ENCODE measurements around the gene IL32.
"Not testable (repeated sequence)": the region's sequence is repeated elsewhere in the genome, so short reads cannot be mapped to it uniquely, and the experiment has no call there.

The IL32 gene

DNA sequence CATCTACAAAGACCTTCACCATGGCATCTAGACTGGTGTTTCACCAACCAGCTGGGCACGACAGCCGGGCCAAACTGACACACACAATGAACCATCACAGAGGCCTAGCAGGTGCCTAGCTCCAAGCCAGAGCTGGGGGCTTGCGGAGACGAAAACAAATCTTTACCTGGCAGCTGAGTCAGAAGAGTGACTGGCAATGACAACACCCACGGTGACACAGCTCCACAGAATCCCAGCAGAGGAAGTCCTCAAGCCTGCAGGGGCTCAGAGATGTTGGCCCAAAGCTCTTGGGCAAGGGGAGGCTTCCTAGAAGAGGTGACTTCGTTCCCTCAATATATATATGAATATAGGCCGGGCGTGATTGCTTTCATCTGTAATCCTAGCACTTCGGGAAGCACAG lies 13.9 kb upstream of the IL32 start:
- no peak for DNase-seq (ENCODE audit: low read depth, low spot score)

DNA sequence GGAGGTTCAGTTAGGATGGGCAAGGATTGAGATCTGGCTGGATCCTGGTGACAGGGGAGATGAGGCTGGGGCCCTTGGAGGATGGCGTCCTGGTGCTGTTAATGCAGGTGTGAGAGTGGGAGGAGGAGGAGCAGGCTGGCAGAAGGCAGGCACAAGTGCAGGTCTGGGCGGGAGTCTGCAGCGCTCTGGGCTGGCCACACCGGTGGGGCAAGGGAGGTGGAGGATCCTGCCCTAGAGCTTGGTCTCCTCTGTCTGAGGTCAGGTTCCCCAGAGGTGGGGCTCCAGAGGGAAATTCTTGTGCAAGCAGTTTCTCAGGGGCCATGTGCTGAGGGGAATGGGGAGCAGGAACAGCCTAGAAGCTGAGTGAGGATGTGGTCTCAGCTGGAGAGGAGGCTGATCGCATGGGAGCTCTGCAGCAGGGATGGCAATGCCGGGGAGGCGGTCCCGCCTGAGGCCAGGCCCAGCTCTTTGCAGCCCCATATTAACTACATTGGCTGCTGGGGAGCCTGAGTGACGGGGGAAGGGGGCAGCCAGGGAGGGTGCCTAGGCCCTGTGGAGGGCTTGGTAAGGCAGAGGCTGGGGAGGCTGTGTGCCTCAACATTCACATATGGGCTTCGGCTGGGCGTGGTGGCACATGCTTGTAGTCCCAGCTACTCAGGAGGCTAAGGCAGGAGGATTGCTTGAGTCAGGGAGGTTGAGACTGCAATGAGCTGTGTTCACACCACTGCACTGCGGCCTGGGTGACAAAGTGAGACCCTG lies 12.7 kb upstream of the IL32 start:
- DNase-seq (ENCODE audit: low read depth, low spot score): not testable (repeated sequence)

DNA sequence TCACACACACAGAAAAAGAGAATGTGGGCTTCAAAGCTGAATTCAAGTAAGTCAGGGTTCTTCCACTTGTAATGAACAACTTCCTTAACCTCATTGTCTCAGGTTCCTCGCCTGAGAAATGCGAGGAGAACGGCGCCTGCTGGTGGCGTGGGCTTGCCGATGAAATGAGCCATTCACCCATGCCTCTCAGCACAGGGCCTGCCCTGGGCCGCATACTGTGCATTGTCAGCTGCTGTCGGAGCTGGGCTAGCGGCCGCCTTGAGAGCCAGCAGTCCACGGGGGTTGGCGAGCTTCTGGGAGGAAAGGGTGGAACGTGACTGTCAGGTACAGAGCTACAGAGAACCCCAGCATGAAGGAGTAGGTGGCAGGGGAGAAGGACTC lies 12.1 kb upstream of the IL32 start:
- not testable (repeated sequence) for DNase-seq (ENCODE audit: low read depth, low spot score)

DNA sequence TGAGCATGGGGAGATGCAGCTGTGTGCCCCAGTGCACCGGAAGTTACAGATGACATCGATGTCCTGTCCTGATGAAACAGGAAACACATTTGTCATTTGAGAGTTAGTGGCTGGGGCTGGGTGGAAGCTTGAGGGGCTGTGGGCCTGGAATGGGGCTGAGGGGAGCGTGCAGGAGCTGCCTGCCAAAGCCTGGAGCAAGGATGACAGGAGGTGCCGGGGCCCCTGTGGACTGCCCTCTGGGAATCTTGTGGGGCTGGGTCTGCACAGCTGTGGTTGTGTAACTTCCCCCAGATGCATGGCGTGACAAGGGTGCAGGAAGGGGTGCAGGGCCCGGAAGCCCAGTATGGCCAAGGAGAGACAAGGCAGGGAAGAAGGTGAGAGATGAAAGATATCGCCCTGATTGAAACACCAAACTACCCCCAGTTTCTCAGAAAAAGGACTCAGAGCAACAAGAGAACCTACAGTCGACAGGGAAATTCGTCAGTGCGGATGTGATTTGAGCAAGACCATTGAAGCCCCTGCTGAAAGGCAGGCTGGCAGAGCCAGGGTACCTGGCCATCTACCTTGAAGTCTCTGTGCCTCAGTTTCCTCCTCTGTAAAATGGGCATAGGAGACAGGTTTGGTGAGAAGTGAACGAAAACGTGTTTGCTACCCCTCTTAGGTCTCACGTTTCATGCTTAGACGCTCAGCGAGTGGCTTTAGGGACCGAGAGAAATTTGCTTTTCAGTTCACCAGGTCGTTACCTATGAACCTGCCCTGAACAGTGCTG lies 10.3 kb upstream of the IL32 start:
- DNase-seq (ENCODE audit: low read depth, low spot score): no peak

DNA sequence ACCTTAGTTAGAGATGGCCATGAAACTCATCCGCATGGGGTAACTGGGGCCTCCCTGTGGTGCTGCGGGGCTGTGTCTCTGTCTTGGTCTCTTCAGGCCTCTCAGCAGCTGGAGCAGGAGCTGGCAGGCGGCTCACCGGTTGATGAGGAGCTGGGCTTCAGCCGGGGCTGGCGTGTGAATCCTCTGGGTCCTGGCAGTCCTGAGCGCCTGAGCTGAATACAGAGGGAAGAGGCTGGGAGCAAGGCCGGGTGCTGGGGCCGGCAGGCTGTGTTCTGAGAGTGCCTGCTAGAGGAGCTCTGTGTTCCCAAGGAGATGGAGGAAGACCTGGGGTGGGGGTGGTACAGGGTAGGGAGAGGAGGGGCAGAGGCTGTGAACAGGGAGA lies 9.7 kb upstream of the IL32 start:
- DNase-seq (ENCODE audit: low read depth, low spot score): not testable (repeated sequence)

DNA sequence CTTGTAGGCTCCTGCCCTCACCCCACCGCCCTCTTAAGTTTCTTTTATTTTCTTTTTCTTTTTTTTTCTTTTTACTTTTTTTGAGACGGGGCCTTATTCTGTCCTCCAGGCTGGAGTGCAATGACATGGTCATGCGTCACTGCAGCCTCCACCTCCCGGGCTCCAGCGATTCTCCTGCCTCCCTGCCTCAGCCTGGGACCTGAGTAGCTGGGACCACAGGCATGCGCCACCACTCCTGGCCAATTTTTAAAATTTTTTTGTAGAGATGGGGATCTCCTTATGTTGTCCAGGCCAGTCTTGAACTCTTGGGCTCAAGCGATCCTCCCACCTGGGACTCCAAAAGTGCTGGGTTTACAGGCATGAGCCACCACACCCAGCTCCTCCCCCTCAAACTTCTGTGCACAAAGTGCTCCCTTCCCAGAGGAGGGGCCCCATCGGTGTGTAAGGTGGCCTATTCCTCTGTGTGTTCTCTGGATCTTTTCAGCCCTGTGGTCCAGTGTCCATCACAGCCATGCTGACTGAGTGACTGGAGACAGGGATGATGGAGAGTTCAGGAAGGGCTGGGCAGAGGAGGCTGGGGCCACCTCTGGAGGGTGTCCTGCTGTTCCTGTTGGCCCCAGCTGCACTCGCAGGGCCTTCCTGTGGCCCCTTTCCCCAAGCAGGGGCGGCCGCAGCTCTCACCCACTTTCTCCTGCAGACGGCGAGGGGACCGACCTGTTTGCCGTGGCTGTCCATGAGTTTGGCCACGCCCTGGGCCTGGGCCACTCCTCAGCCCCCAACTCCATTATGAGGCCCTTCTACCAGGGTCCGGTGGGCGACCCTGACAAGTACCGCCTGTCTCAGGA lies 8.9 kb upstream of the IL32 start:
- no peak for DNase-seq (ENCODE audit: low read depth, low spot score)

DNA sequence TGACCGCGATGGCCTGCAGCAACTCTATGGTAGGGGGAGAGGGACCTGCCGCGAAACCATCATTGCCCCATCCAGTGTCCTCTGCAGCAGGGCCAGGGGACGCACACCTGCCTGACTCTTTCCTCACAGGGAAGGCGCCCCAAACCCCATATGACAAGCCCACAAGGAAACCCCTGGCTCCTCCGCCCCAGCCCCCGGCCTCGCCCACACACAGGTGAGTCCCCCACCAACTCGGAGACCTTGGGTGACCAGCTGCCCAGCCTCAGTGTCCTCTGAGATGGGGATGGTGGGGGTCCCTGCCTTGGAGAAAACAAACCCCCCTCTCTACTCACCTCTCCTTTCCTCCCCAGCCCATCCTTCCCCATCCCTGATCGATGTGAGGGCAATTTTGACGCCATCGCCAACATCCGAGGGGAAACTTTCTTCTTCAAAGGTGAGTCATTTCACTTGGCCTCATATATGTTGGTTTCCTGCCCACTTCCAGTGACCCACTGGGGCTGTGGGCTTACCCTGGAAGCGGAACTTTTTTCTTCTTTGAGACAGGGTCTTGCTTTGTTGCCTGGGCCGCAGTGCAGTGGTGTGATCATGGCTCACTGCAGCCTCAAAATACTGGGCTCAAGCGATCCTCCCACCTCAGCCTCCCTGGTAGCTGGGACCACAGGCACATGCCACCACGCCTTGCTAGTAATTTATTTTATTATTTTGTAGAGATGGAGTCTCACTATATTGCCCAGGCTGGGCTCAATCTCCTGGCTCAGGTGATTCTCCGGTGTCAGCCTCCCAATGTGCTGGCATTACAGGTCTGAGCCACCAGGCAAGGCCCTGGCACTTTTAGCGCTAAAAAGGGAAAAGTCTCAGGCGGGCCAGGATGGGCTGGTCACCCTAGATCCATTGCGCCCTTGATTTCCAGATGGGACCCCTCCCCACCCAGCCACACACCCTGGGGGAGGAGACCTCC lies 8.0 kb upstream of the IL32 start:
- no peak for DNase-seq (ENCODE audit: low read depth, low spot score)

DNA sequence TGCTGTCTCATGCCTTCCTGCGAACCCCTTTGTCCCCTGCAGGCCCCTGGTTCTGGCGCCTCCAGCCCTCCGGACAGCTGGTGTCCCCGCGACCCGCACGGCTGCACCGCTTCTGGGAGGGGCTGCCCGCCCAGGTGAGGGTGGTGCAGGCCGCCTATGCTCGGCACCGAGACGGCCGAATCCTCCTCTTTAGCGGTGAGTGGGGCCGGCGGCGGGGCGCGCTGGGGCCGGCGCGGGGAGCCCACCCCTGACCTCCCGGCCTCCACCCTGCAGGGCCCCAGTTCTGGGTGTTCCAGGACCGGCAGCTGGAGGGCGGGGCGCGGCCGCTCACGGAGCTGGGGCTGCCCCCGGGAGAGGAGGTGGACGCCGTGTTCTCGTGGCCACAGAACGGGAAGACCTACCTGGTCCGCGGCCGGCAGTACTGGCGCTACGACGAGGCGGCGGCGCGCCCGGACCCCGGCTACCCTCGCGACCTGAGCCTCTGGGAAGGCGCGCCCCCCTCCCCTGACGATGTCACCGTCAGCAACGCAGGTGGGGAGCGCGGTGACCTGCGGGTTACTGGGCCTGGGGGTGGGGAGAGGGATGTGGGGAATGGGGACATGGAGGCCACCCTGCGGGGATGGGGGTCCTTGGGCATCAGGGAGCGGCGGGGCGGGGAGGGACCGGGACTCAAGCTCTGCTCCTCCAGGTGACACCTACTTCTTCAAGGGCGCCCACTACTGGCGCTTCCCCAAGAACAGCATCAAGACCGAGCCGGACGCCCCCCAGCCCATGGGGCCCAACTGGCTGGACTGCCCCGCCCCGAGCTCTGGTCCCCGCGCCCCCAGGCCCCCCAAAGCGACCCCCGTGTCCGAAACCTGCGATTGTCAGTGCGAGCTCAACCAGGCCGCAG lies 7.1 kb upstream of the IL32 start:
- DNase-seq (ENCODE audit: low read depth, low spot score): no peak

DNA sequence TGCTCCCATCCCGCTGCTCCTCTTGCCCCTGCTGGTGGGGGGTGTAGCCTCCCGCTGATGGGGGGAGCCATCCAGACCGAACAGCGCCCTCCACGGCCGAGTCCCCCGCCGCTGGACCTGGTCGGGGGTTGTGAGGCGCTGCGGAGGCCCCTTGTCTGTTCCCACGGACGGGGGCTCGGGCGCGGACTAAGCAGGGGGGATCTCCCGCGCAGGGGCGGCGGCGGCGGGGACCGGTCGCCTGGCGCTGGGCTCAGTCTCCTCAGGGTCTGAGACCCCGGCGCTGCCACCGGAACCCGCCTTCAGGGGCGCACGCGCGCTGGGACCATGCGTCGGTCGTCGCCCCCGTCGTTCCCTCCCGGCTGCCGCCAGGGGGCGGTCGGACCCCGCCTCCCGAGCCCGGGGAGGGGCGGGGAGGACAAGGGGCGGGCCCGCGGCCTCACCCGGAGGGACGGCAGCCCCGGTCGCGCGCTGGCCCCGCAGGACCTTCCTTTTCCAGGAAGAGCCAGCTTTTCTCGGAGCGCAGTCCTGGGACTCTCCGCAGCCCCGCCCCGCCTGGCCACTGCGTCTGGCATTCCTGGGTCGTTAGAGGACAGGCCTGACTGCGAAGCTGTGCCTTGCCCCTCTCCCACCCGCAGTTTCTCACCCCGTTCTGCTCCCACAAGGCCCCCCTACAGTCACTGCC lies 6.3 kb upstream of the IL32 start:
- DNase-seq (ENCODE audit: low read depth, low spot score): peak; percentile 76

DNA sequence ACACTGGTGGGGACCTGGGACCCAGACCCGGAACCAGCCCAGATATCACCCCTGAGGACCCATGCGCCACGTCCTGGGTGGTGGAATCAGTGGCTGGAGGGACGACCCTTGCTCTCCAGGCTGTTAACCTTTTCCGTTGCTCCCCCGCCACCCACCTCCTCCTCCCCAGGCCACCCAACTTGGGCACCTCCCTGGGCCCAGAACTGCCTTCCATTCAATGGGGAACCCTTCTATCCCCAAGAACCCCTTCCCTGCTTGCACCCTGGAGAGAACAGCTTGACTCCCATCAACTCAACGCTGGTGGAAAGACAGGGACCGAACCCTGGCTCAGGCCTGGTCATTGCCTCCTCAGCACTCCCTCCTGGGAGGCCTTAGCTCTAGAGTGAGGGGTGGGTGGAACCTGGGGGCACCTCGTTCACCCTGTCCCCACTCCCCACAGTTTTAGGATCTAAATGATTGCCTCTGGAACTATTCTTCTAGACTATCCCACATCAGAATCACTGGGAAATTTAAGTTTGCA lies 5.7 kb upstream of the IL32 start:
- DNase-seq (ENCODE audit: low read depth, low spot score): no peak

DNA sequence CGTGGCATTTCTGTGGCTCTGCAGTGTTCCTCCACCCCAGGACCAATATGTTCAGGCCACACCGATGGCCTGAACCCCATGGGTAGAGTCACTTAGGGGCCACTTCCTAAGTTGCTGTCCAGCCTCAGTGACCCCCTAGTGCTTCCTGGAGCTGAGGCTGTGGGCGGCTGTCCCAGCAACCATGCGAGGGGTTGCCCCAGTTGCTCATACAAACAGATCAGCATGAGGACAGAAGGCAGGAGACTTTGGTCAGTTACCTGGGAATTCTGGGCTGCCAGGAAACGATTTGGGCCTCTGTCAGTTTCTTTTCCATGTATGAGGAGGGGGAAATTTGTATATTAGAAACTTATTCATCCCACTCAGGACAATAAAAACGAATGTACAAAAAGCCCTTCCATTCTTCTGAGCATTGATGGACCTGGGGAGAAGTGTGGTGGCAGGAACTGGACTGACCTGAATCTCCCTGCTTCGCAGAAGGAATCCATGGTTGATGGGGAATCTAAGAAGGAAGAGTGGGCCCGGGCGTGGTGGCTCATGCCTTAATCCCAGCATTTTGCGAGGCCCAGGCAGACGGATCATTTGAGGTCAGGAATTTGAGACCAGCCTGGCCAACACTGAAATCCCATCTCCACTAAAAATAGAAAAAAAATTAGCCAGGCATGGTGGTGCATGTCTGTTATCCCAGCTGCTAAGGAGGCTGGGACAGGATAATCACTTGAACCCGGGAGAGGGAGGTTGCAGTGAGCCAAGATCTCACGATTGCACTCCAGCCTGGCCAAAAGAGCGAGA lies 4.9 kb upstream of the IL32 start:
- DNase-seq (ENCODE audit: low read depth, low spot score): no peak

DNA sequence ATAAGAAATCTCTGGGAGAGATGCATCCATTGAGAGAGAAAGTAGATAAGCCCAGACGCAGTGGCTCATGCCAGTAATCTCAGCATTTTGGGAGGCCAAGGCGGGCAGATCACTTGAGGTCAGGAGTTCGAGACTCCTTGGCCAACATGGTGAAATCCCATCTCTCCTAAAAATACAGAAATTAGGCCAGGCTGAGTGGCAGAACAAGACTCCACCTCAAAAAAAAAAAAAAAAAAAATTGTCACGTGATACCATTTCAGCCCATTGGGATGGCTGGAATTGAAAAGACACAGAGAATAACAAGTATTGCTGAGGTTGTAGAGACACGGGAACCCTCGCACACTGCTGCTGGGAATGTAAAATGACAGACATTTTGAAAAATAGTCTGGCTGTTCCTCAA lies 2.9 kb upstream of the IL32 start:
- no peak for DNase-seq (ENCODE audit: low read depth, low spot score)

DNA sequence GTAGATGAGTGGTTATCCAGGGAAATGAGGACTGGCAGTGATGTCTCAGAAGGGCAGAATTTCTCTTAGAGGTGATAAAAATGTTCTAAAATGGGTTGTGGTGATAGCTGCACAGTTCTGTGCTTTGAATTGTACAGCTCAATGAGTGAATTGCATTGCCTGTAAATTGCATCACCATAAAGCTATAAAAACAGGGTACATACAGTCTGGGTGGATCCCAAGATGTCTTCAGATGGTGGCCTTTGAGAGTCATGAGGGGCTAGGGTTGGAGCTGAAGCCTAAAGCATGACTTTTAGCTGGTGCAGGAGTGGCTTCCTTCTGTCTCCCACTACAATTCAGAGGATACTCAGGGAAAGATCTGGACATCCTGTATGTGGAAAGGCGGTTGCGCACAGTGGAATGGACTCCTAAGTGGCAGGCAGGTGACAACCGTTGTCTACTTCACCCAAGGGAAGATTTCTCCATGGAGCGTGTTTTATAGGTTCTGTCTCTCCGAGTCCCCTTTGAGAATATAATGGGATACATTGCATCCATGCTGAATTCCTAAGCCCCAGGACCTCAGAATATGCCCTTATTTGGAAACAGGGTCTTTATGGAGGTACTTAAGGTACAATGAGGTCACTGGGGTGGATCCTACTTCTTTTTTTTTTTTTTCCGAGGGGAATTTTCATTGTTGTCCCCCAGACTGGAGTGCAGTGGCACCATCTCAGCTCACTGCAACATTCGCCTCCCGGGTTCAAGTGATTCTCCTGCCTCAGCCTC lies 1.6 kb upstream of the IL32 start:
- DNase-seq (ENCODE audit: low read depth, low spot score): no peak

DNA sequence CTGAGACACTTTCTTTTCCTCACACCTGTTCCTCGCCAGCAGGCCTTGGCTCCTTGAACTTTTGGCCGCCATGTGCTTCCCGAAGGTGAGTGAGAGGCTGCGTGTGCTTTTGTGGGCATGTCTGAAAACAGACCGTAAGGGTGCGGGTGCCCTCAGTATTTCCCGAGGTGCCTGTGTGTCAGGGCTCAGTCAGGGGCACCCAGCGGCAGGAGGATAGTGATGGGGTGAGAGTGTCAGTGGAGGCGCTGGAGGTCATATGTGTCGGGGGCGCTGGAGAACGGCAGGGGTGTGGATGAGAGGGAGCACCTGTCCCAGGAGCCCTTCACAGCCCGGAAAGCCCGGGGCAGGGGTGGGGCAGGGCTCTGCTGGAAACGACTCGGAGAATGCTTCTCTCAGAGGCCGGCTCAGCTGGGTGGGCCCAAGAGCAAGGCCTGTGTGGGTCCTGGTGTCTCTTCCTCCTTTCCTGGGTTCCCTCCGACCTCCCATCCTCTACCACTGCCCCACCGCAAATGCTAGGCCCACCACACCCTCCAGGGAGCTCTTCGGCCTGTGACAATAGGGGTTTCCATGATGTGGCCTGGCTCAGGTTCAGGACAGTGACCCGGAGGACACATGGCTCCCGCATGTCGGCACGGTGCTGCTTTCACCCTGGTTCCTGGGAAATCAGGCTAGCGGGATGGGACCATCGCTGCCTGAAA lies 451 bp downstream of the IL32 start:
- DNase-seq (ENCODE audit: low read depth, low spot score): no peak

DNA sequence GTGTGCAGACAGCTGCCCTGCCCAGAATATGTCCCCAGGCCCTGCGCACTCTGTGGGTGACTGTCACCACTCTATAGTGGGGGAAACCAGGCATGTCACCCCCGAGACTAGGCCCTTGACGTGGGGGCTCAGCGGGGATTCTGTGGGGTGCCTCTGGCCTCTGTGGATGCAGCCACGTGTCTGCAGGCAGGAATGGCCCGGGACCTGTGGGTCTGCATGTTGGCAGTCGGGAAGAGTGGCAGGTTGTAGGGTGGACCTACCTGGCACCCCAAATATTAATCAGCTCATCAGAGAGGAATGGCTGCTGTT lies 954 bp downstream of the IL32 start:
- DNase-seq (ENCODE audit: low read depth, low spot score): no peak

DNA sequence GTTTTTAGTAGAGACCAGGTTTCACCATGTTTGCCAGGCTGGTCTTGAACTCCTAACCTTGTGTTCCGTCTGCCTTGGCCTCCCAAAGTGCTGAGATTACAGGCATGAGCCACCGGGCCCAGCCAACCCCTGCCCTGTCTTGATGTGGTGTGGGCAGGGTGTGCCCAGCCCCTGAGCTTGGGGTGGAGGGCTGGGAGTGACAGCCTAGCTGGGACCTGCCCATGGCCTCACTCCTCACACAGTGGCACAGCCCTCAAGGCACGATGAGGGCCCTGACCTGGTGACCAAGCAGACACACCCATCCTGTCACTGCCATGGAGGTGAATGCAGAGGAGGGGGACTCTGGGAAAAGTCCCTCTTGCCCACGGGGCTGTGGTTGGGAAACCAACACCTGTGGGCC lies 3.0 kb downstream of the IL32 start:
- DNase-seq (ENCODE audit: low read depth, low spot score): no peak

DNA sequence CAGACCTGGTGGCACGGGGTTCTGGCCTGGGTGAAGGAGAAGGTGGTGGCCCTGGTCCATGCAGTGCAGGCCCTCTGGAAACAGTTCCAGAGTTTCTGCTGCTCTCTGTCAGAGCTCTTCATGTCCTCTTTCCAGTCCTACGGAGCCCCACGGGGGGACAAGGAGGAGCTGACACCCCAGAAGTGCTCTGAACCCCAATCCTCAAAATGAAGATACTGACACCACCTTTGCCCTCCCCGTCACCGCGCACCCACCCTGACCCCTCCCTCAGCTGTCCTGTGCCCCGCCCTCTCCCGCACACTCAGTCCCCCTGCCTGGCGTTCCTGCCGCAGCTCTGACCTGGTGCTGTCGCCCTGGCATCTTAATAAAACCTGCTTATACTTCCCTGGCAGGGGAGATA lies 3.7 kb downstream of the IL32 start:
- not testable (repeated sequence) for DNase-seq (ENCODE audit: low read depth, low spot score)

Measured in activated naive CD8-positive, alpha-beta T cell treated with anti-CD3 and anti-CD28 coated beads, Interleukin-2, amount 50 U/mL, for 16 hours (primary cell).